RWPE2 (cell line): ENCODE results near the gene HTR3B.

Experiments used
- ATAC-seq: fragments of 200-7000 bp; cut with Tn5 transposase; 3 replicates; pipeline ENCODE4 v1.9.1; 2021; ENCODE audit warnings: low read depth
- DNase-seq: peaks from one replicate; pipeline ENCODE4 v3.0.0-alpha.2; 2020; ENCODE audit warnings: low spot score
- H3K27ac ChIP-seq: fragments of 450-650 bp; 2 replicates; pipeline ENCODE4 v1.5.1; 2017; ENCODE audit warnings: mild to moderate bottlenecking; ENCODE audit not compliant: poor library complexity, severe bottlenecking
- H3K27me3 ChIP-seq: fragments of 250-450 bp; sonication (Bioruptor Pico); 2 replicates; pipeline ENCODE4 v1.5.1; 2021; ENCODE audit warnings: mild to moderate bottlenecking, moderate library complexity; ENCODE audit not compliant: insufficient read depth, poor library complexity, severe bottlenecking
- H3K36me3 ChIP-seq: fragments of 250-450 bp; sonication (Bioruptor Pico); 2 replicates; pipeline ENCODE4 v1.5.1; 2020; ENCODE audit warnings: low read depth, mild to moderate bottlenecking, moderate library complexity
- H3K4me1 ChIP-seq: fragments of 250-450 bp; sonication (Bioruptor Pico); 2 replicates; pipeline ENCODE4 v1.5.1; 2021; ENCODE audit warnings: mild to moderate bottlenecking, moderate library complexity; ENCODE audit not compliant: insufficient read depth, poor library complexity, severe bottlenecking
- H3K4me3 ChIP-seq: fragments of 250-450 bp; sonication (Bioruptor Pico); 2 replicates; pipeline ENCODE4 v1.5.1; 2021; ENCODE audit warnings: mild to moderate bottlenecking, moderate library complexity; ENCODE audit not compliant: severe bottlenecking
- H3K9me3 ChIP-seq: fragments of 250-450 bp; sonication (Bioruptor Pico); 2 replicates; pipeline ENCODE4 v1.5.1; 2021; ENCODE audit warnings: mild to moderate bottlenecking, moderate library complexity; ENCODE audit not compliant: severe bottlenecking
- TF ChIP-seq, protein P1 (sequence below): fragments of 450-650 bp; IDR thresholded peaks from one replicate; pipeline ENCODE4 v1.5.1; 2017; ENCODE audit warnings: mild to moderate bottlenecking, moderate library complexity; ENCODE audit not compliant: poor library complexity, severe bottlenecking

The HTR3B gene, protein sequence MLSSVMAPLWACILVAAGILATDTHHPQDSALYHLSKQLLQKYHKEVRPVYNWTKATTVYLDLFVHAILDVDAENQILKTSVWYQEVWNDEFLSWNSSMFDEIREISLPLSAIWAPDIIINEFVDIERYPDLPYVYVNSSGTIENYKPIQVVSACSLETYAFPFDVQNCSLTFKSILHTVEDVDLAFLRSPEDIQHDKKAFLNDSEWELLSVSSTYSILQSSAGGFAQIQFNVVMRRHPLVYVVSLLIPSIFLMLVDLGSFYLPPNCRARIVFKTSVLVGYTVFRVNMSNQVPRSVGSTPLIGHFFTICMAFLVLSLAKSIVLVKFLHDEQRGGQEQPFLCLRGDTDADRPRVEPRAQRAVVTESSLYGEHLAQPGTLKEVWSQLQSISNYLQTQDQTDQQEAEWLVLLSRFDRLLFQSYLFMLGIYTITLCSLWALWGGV

DNA sequence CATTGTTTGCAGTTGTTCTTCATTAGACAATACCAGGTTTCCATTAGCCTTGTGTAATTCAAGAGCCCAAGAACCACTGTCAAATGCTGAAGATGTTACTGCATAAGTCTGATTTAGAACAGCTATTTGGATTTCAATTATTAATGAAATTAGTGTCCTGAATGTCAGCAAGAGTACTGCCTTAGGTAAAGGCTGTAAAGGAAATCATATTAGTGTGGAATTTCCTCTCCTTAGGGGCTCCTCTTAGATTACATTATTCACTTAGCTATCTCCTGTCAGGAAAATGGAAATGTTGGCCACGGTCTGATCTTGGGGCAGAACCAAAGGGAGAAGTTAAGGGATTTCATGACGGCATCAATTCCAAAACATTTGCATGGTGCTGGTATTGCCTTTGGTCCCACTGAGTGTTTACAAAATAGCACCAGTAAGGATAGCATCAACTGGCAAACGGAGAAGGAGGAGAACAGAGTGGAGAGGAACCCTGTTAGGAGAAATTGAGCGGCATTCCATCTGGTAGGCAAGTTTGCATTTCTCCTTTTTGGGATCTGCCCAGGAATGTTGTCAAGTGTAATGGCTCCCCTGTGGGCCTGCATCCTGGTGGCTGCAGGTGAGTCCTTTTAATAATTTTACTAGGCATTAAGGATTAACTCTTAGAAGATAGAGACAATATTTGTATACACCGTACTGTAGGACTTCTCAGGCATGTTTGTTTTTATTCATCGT is at the start of gene HTR3B:
HTR3B (plus strand) TSS at position 418 of the 723 bp plus-strand sequence; CDS start at position 556, 138 bp downstream.
- DNase-seq: no peak
- peaks cover 18% of the 10 kb centered on the region for H3K27me3 ChIP-seq
- TF ChIP-seq, protein P1, sequence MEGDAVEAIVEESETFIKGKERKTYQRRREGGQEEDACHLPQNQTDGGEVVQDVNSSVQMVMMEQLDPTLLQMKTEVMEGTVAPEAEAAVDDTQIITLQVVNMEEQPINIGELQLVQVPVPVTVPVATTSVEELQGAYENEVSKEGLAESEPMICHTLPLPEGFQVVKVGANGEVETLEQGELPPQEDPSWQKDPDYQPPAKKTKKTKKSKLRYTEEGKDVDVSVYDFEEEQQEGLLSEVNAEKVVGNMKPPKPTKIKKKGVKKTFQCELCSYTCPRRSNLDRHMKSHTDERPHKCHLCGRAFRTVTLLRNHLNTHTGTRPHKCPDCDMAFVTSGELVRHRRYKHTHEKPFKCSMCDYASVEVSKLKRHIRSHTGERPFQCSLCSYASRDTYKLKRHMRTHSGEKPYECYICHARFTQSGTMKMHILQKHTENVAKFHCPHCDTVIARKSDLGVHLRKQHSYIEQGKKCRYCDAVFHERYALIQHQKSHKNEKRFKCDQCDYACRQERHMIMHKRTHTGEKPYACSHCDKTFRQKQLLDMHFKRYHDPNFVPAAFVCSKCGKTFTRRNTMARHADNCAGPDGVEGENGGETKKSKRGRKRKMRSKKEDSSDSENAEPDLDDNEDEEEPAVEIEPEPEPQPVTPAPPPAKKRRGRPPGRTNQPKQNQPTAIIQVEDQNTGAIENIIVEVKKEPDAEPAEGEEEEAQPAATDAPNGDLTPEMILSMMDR: no peak
- ATAC-seq: no peak
- H3K4me1 ChIP-seq: no peaks in the 10 kb centered on the region
- H3K27ac ChIP-seq: no peak within 1 kb of the TSS
- H3K4me3 ChIP-seq: no peak within 1 kb of the TSS
- H3K36me3 ChIP-seq: no peaks in the 10 kb centered on the region
- H3K9me3 ChIP-seq: no peaks in the 10 kb centered on the region

GRCh38 chr11:113855803-113856202 is 48.8 kb upstream of the HTR3B start:
- H3K4me1 ChIP-seq: peaks cover 16% of the 10 kb centered on the region
- H3K27ac ChIP-seq: no peak overlapping the region
- H3K27me3 ChIP-seq: no peaks in the 10 kb centered on the region
- no peaks in the 10 kb centered on the region for H3K9me3 ChIP-seq
- peaks cover 26% of the 10 kb centered on the region for H3K36me3 ChIP-seq
- ATAC-seq (no peak), DNase-seq (no peak)
- no peak overlapping the region for H3K4me3 ChIP-seq
- TF ChIP-seq, protein P1: no peak

- H3K4me3 ChIP-seq: no peak overlapping the region
- no peak for ATAC-seq
- no peaks in the 10 kb centered on the region for H3K27me3 ChIP-seq
- H3K4me1 ChIP-seq: peaks cover 16% of the 10 kb centered on the region
- DNase-seq: no peak
- H3K27ac ChIP-seq: no peak overlapping the region
- TF ChIP-seq, protein P1: no peak
- H3K9me3 ChIP-seq: no peaks in the 10 kb centered on the region
- peaks cover 13% of the 10 kb centered on the region for H3K36me3 ChIP-seq
Observed at GRCh38 chr11:113856966-113857759, 47.4 kb upstream of the HTR3B start.

- Histone ChIP-seq H3K27me3 (no peaks in the 10 kb centered on the region), H3K27ac (peak overlapping the region; percentile 86), H3K4me1 (peaks cover 16% of the 10 kb centered on the region), H3K36me3 (peaks cover 2% of the 10 kb centered on the region; the same call in 1 of the 2 replicates), H3K9me3 (no peaks in the 10 kb centered on the region), H3K4me3 (no peak overlapping the region)
- DNase-seq (no peak), ATAC-seq (peak; percentile 92)
- TF ChIP-seq, protein P1: no peak
Observed at GRCh38 chr11:113859665-113860064, 44.9 kb upstream of the HTR3B start.
